HEK293 (cell line): Measurements from ENCODE around the gene SLC19A1.

ENCODE experiments used
- CTCF ChIA-PET: fragments of 350-600 bp; formaldehyde crosslinking; extraction: SDS; loops from one replicate; lab custom pipeline; 2021; ENCODE audit warnings: antibody characterized with exemption; lab: Yijun Ruan, JAX
- POLR2A ChIA-PET: fragments of 300-600 bp; formaldehyde crosslinking; extraction: SDS; loops from one replicate; lab custom pipeline; 2020; ENCODE audit warnings: antibody characterized with exemption, inconsistent platforms; lab: Yijun Ruan, JAX
- H3K27ac ChIP-seq: fragments of 200-500 bp; sonication (Bioruptor generic); 2 replicates; pipeline ENCODE4 v1.5.1; 2014; ENCODE audit warnings: low read depth, low read length, control low read depth, inconsistent platforms; ENCODE audit errors: extremely low read depth
- H3K36me3 ChIP-seq, 2 experiments: fragments of 200-500 bp in 1 of 2; sonication (Bioruptor generic) in 1 of 2; 1 replicate in 1 of 2; 2 replicates in 1 of 2; pipeline ENCODE4 v1.5.1; 2014 to 2017; ENCODE audit warnings: inconsistent platforms in 2 of 2, low read length in 2 of 2; ENCODE audit not compliant: control insufficient read depth in 2 of 2, insufficient read depth in 1 of 2
- H3K4me1 ChIP-seq: fragments of 200-500 bp; sonication (Bioruptor generic); 2 replicates; pipeline ENCODE4 v1.5.1; 2014; ENCODE audit warnings: mild to moderate bottlenecking, low read length, inconsistent platforms; ENCODE audit not compliant: control insufficient read depth, insufficient read depth
- H3K4me3 ChIP-seq: 2 replicates; pipeline ENCODE4 v1.5.1; 2011; ENCODE audit warnings: low read depth, mild to moderate bottlenecking, control low read depth, low read length, moderate library complexity
- H3K9me3 ChIP-seq: fragments of 200-500 bp; sonication (Bioruptor generic); 2 replicates; pipeline ENCODE4 v1.5.1; 2014; ENCODE audit warnings: low read depth, low read length, inconsistent platforms; ENCODE audit not compliant: control insufficient read depth, insufficient read depth
- FEZF1 ChIP-seq: fragments of 450-650 bp; formaldehyde crosslinking; IDR thresholded peaks from 2 replicates; pipeline ENCODE4 v1.5.1; 2016; ENCODE audit warnings: missing biosample characterization, missing genetic modification characterization
- KLF10 ChIP-seq: fragments of 450-650 bp; IDR thresholded peaks from 2 replicates; pipeline ENCODE4 v1.5.1; 2018; ENCODE audit warnings: missing biosample characterization, mild to moderate bottlenecking, missing genetic modification characterization
- MZF1 ChIP-seq: fragments of 450-650 bp; formaldehyde crosslinking; IDR thresholded peaks from 2 replicates; pipeline ENCODE4 v1.5.1; 2017; ENCODE audit warnings: missing biosample characterization, missing genetic modification characterization, borderline replicate concordance
- ZBTB17 ChIP-seq: fragments of 450-650 bp; formaldehyde crosslinking; IDR thresholded peaks from 2 replicates; pipeline ENCODE4 v1.5.1; 2016; ENCODE audit warnings: missing biosample characterization, missing genetic modification characterization
- ZBTB8A ChIP-seq: fragments of 450-650 bp; formaldehyde crosslinking; IDR thresholded peaks from 2 replicates; pipeline ENCODE4 v1.5.1; 2016; ENCODE audit warnings: missing biosample characterization, missing genetic modification characterization
- ZNF202 ChIP-seq: fragments of 450-650 bp; formaldehyde crosslinking; IDR thresholded peaks from 2 replicates; pipeline ENCODE4 v1.5.1; 2016; ENCODE audit warnings: missing biosample characterization, missing genetic modification characterization, borderline replicate concordance
- ZNF221 ChIP-seq: fragments of 450-650 bp; formaldehyde crosslinking; IDR thresholded peaks from 2 replicates; pipeline ENCODE4 v1.5.1; 2017; ENCODE audit warnings: missing biosample characterization, missing genetic modification characterization, borderline replicate concordance
- ZNF23 ChIP-seq: fragments of 450-650 bp; formaldehyde crosslinking; IDR thresholded peaks from 2 replicates; pipeline ENCODE4 v1.5.1; 2016; ENCODE audit warnings: missing biosample characterization, missing genetic modification characterization, borderline replicate concordance
- ZNF311 ChIP-seq: fragments of 450-650 bp; formaldehyde crosslinking; IDR thresholded peaks from 2 replicates; pipeline ENCODE4 v1.5.1; 2017; ENCODE audit warnings: missing biosample characterization, missing genetic modification characterization, borderline replicate concordance
- ZNF335 ChIP-seq: fragments of 450-650 bp; formaldehyde crosslinking; conservative IDR thresholded peaks from 2 replicates; pipeline ENCODE4 v1.5.1; 2016; ENCODE audit warnings: missing biosample characterization, missing genetic modification characterization
- ZNF514 ChIP-seq: fragments of 450-650 bp; formaldehyde crosslinking; IDR thresholded peaks from 2 replicates; pipeline ENCODE4 v1.5.1; 2016; ENCODE audit warnings: missing biosample characterization, missing genetic modification characterization
- ZNF600 ChIP-seq: fragments of 450-650 bp; formaldehyde crosslinking; IDR thresholded peaks from 2 replicates; pipeline ENCODE4 v1.5.1; 2016; ENCODE audit warnings: missing biosample characterization, missing genetic modification characterization
- ZNF626 ChIP-seq: fragments of 450-650 bp; sonication (Bioruptor Pico); formaldehyde crosslinking; IDR thresholded peaks from 2 replicates; pipeline ENCODE4 v1.5.1; 2018; ENCODE audit warnings: missing biosample characterization, missing genetic modification characterization, inconsistent platforms
- ZNF654 ChIP-seq: fragments of 450-650 bp; formaldehyde crosslinking; IDR thresholded peaks from 2 replicates; pipeline ENCODE4 v1.5.1; 2016; ENCODE audit warnings: low read depth, missing biosample characterization, missing genetic modification characterization
- ZNF658 ChIP-seq: fragments of 450-650 bp; formaldehyde crosslinking; IDR thresholded peaks from 2 replicates; pipeline ENCODE4; 2016; ENCODE audit warnings: missing biosample characterization, missing genetic modification characterization
- TF ChIP-seq, protein P1 (sequence below): fragments of 450-650 bp; formaldehyde crosslinking; IDR thresholded peaks from 2 replicates; pipeline ENCODE4 v1.5.1; 2016; ENCODE audit warnings: missing biosample characterization, missing genetic modification characterization
- TF ChIP-seq, protein P2 (sequence below): fragments of 450-650 bp; formaldehyde crosslinking; IDR thresholded peaks from 2 replicates; pipeline ENCODE4 v1.5.1; 2017; ENCODE audit warnings: missing biosample characterization, missing genetic modification characterization
- TF ChIP-seq, protein P3 (sequence below): fragments of 450-650 bp; formaldehyde crosslinking; IDR thresholded peaks from 2 replicates; pipeline ENCODE4 v1.5.1; 2016; ENCODE audit warnings: missing biosample characterization, missing genetic modification characterization, borderline replicate concordance
- TF ChIP-seq, protein P4 (sequence below): fragments of 450-650 bp; formaldehyde crosslinking; IDR thresholded peaks from 2 replicates; pipeline ENCODE4 v1.5.1; 2016; ENCODE audit warnings: missing biosample characterization, missing genetic modification characterization
- TF ChIP-seq, protein P5 (sequence below): fragments of 450-650 bp; formaldehyde crosslinking; IDR thresholded peaks from 2 replicates; pipeline ENCODE4 v1.5.1; 2016; ENCODE audit warnings: missing biosample characterization, missing genetic modification characterization

Gene SLC19A1

DNA sequence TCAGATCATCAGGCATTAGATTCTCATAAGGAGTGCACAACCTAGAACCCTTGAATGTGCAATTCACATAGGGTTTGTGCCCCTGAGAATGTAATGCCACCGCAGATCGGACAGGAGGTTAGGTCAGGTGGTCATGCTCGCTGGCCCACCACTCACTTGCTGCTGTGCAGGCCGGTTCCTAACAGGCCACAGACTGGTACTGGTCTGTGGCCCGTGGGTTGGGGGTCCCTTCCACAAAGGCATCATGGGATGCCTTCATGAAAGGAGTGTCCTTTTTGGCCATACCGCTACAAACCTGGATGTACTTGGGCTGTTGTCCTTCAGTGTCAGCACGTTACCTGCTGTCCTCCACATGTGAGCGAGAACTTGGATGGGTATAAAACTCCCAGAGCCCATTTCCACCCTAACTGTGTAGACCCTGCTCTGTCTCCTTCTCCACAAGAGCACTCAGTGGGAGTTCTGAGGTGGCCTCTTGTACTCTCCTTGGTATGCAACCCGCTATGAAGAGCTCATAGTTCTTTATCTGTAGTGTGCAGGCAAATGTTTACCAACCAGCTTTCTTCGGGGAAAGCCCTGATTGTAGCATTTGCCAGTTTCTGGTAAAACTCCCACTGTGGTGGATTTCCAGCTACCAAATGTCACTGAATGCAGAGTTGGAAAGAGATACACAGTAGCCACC, 41.7 kb upstream of the SLC19A1 start:
- no peaks in the 10 kb centered on the region for H3K9me3 ChIP-seq
- TF ChIP-seq ZNF311 (tag by site-specific recombination) (no peak), ZNF221 (no peak)
- TF ChIP-seq, protein P1, sequence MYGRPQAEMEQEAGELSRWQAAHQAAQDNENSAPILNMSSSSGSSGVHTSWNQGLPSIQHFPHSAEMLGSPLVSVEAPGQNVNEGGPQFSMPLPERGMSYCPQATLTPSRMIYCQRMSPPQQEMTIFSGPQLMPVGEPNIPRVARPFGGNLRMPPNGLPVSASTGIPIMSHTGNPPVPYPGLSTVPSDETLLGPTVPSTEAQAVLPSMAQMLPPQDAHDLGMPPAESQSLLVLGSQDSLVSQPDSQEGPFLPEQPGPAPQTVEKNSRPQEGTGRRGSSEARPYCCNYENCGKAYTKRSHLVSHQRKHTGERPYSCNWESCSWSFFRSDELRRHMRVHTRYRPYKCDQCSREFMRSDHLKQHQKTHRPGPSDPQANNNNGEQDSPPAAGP (tag by site-specific recombination) = no peak
- no peaks in the 10 kb centered on the region for H3K36me3 ChIP-seq
- no peak overlapping the region for H3K27ac ChIP-seq
- ChIA-PET CTCF (interaction anchor here (0.6 to 1.9 kb wide), 4 partner anchors 13 to 299 kb away, joined by 3 to 15 read pairs (median 4); no protein-coding TSS in a partner anchor), POLR2A (no interaction called here)
- H3K4me3 ChIP-seq = no peak overlapping the region
- no peaks in the 10 kb centered on the region for H3K4me1 ChIP-seq

- no peaks in the 10 kb centered on the region for H3K9me3 ChIP-seq
- TF ChIP-seq ZNF23 = no peak
- TF ChIP-seq ZNF658 (tag by site-specific recombination) = no peak
- no peak for TF ChIP-seq FEZF1
- TF ChIP-seq, protein P2, sequence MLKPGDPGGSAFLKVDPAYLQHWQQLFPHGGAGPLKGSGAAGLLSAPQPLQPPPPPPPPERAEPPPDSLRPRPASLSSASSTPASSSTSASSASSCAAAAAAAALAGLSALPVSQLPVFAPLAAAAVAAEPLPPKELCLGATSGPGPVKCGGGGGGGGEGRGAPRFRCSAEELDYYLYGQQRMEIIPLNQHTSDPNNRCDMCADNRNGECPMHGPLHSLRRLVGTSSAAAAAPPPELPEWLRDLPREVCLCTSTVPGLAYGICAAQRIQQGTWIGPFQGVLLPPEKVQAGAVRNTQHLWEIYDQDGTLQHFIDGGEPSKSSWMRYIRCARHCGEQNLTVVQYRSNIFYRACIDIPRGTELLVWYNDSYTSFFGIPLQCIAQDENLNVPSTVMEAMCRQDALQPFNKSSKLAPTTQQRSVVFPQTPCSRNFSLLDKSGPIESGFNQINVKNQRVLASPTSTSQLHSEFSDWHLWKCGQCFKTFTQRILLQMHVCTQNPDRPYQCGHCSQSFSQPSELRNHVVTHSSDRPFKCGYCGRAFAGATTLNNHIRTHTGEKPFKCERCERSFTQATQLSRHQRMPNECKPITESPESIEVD = no peak
- TF ChIP-seq ZNF600 = no peak
- TF ChIP-seq ZNF514 (tag by site-specific recombination) = no peak
- TF ChIP-seq, protein P3, sequence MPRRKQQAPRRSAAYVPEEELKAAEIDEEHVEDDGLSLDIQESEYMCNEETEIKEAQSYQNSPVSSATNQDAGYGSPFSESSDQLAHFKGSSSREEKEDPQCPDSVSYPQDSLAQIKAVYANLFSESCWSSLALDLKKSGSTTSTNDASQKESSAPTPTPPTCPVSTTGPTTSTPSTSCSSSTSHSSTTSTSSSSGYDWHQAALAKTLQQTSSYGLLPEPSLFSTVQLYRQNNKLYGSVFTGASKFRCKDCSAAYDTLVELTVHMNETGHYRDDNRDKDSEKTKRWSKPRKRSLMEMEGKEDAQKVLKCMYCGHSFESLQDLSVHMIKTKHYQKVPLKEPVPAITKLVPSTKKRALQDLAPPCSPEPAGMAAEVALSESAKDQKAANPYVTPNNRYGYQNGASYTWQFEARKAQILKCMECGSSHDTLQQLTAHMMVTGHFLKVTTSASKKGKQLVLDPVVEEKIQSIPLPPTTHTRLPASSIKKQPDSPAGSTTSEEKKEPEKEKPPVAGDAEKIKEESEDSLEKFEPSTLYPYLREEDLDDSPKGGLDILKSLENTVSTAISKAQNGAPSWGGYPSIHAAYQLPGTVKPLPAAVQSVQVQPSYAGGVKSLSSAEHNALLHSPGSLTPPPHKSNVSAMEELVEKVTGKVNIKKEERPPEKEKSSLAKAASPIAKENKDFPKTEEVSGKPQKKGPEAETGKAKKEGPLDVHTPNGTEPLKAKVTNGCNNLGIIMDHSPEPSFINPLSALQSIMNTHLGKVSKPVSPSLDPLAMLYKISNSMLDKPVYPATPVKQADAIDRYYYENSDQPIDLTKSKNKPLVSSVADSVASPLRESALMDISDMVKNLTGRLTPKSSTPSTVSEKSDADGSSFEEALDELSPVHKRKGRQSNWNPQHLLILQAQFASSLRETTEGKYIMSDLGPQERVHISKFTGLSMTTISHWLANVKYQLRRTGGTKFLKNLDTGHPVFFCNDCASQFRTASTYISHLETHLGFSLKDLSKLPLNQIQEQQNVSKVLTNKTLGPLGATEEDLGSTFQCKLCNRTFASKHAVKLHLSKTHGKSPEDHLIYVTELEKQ (tag by site-specific recombination) = no peak
- no peak for TF ChIP-seq ZNF335 (tag by site-specific recombination)
- no peak for TF ChIP-seq ZNF626 (tag by site-specific recombination)
- TF ChIP-seq ZBTB17 (tag by site-specific recombination) = no peak
- H3K27ac ChIP-seq = no peak overlapping the region
- H3K4me1 ChIP-seq = no peaks in the 10 kb centered on the region
- no peak overlapping the region for H3K4me3 ChIP-seq
- no peaks in the 10 kb centered on the region for H3K36me3 ChIP-seq
- POLR2A ChIA-PET = no interaction called here
- CTCF ChIA-PET = no interaction called here
Observed at GRCh38 chr21:45582128-45582527, 39.9 kb upstream of the SLC19A1 start.

GRCh38 chr21:45581322-45581712, 39.1 kb upstream of the SLC19A1 start:
- CTCF ChIA-PET = interaction anchor here (0.6 kb wide), 1 partner anchor 1617 kb away, joined by 3 read pairs; no protein-coding TSS in a partner anchor
- H3K9me3 ChIP-seq = no peaks in the 10 kb centered on the region
- no peaks in the 10 kb centered on the region for H3K36me3 ChIP-seq
- no peak overlapping the region for H3K4me3 ChIP-seq
- H3K4me1 ChIP-seq = no peaks in the 10 kb centered on the region
- POLR2A ChIA-PET = no interaction called here
- H3K27ac ChIP-seq = no peak overlapping the region
- TF ChIP-seq, protein P4, sequence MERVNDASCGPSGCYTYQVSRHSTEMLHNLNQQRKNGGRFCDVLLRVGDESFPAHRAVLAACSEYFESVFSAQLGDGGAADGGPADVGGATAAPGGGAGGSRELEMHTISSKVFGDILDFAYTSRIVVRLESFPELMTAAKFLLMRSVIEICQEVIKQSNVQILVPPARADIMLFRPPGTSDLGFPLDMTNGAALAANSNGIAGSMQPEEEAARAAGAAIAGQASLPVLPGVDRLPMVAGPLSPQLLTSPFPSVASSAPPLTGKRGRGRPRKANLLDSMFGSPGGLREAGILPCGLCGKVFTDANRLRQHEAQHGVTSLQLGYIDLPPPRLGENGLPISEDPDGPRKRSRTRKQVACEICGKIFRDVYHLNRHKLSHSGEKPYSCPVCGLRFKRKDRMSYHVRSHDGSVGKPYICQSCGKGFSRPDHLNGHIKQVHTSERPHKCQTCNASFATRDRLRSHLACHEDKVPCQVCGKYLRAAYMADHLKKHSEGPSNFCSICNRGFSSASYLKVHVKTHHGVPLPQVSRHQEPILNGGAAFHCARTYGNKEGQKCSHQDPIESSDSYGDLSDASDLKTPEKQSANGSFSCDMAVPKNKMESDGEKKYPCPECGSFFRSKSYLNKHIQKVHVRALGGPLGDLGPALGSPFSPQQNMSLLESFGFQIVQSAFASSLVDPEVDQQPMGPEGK = no peak
- TF ChIP-seq ZNF202 (tag by site-specific recombination) = no peak
- TF ChIP-seq KLF10 (tag by site-specific recombination) = no peak
- TF ChIP-seq, protein P5, sequence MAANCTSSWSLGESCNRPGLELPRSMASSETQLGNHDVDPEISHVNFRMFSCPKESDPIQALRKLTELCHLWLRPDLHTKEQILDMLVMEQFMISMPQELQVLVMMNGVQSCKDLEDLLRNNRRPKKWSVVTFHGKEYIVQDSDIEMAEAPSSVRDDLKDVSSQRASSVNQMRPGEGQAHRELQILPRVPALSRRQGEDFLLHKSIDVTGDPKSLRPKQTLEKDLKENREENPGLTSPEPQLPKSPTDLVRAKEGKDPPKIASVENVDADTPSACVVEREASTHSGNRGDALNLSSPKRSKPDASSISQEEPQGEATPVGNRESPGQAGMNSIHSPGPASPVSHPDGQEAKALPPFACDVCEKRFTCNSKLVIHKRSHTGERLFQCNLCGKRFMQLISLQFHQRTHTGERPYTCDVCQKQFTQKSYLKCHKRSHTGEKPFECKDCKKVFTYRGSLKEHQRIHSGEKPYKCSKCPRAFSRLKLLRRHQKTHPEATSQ (tag by site-specific recombination) = no peak
- no peak for TF ChIP-seq ZBTB8A
- no peak for TF ChIP-seq MZF1 (tag by site-specific recombination)
- TF ChIP-seq ZNF654 (tag by site-specific recombination) = no peak
- TF ChIP-seq ZNF658 (tag by site-specific recombination) = no peak
